ENCODE measurements around the gene LRRC3B. TPM values are rescaled to one million over a fixed set of nuclear protein-coding genes. Genes with fewer than 3 reads are reported as not detected.

The LRRC3B gene
- total RNA-seq, 2 experiments from 2014 or later = not detected

GRCh38 chr3:26630669-26631389 is 8.3 kb downstream of the LRRC3B start:
- Histone ChIP-seq H4K20me1 (ENCODE audit: insufficient read depth, low read length) (no peaks in the 10 kb centered on the region), H3K27ac (ENCODE audit: low read depth, low read length, poor library complexity, severe bottlenecking) (no peak overlapping the region), H3K9me2 (ENCODE audit: insufficient read depth, low read length) (no peaks in the 10 kb centered on the region), H3K4me1 (ENCODE audit: insufficient read depth, low read length, poor library complexity, severe bottlenecking) (no peaks in the 10 kb centered on the region), H3K4me3 (ENCODE audit: low read depth, low read length, poor library complexity, severe bottlenecking) (no peak overlapping the region), H3K9me3 (ENCODE audit: low read length) (no peaks in the 10 kb centered on the region), H3K79me2 (ENCODE audit: insufficient read depth, low read depth, low read length) (no peaks in the 10 kb centered on the region), H3K4me2 (ENCODE audit: low read length) (no peak overlapping the region), H2AFZ (ENCODE audit: low read length) (no peak overlapping the region), H3K36me3 (ENCODE audit: insufficient read depth, low read length) (no peaks in the 10 kb centered on the region)
- POLR2A ChIA-PET = no interaction called here
- TF ChIP-seq EZH2phosphoT487 (IDR thresholded peaks at IDR 0.05; ENCODE audit: borderline replicate concordance, low read depth, low read length) (no peak), CTCF (conservative IDR thresholded peaks at IDR 0.05; ENCODE audit: low read length) (no peak)
- intact Hi-C loops (cut with micrococcal nuclease; ENCODE audit: unreplicated experiment) = no loop called here
- CTCF ChIA-PET (ENCODE audit: unreplicated experiment) = no interaction called here
- DNase-seq (ENCODE audit: low spot score) = no peak
- no TSS peak for BruUV-seq (replicated peaks)

- BruUV-seq (replicated peaks) = no TSS peak
- ChIA-PET POLR2A (no interaction called here), CTCF (ENCODE audit: unreplicated experiment) (no interaction called here)
- H3K27ac ChIP-seq (ENCODE audit: low read depth, low read length, poor library complexity, severe bottlenecking) = no peak overlapping the region
- H3K4me3 ChIP-seq (ENCODE audit: low read depth, low read length, poor library complexity, severe bottlenecking) = no peak overlapping the region
- TF ChIP-seq EZH2phosphoT487 (IDR thresholded peaks at IDR 0.05; ENCODE audit: borderline replicate concordance, low read depth, low read length) = no peak
- no peaks in the 10 kb centered on the region for H3K79me2 ChIP-seq (ENCODE audit: insufficient read depth, low read depth, low read length)
- no peaks in the 10 kb centered on the region for H3K4me1 ChIP-seq (ENCODE audit: insufficient read depth, low read length, poor library complexity, severe bottlenecking)
- intact Hi-C loops (cut with micrococcal nuclease; ENCODE audit: unreplicated experiment) = no loop called here
- no peaks in the 10 kb centered on the region for H4K20me1 ChIP-seq (ENCODE audit: insufficient read depth, low read length)
- H3K9me3 ChIP-seq (ENCODE audit: low read length) = no peaks in the 10 kb centered on the region
- DNase-seq (ENCODE audit: low spot score) = no peak
- H3K4me2 ChIP-seq (ENCODE audit: low read length) = no peak overlapping the region
- no peak overlapping the region for H2AFZ ChIP-seq (ENCODE audit: low read length)
- H3K9me2 ChIP-seq (ENCODE audit: insufficient read depth, low read length) = no peaks in the 10 kb centered on the region
- H3K36me3 ChIP-seq (ENCODE audit: insufficient read depth, low read length) = no peaks in the 10 kb centered on the region
These were observed 8.8 kb downstream of the LRRC3B start for GRCh38 chr3:26631390-26631738.

GRCh38 chr3:26634601-26635000 is 12.0 kb downstream of the LRRC3B start:
- intact Hi-C loops (cut with micrococcal nuclease; ENCODE audit: unreplicated experiment) = no loop called here
- no peak for TF ChIP-seq CTCF (conservative IDR thresholded peaks at IDR 0.05; ENCODE audit: low read length)
- TF ChIP-seq EZH2phosphoT487 (IDR thresholded peaks at IDR 0.05; ENCODE audit: borderline replicate concordance, low read depth, low read length) = no peak
- H3K36me3 ChIP-seq (ENCODE audit: insufficient read depth, low read length) = no peaks in the 10 kb centered on the region
- H3K4me2 ChIP-seq (ENCODE audit: low read length) = no peak overlapping the region
- H3K79me2 ChIP-seq (ENCODE audit: insufficient read depth, low read depth, low read length) = no peaks in the 10 kb centered on the region
- H3K4me1 ChIP-seq (ENCODE audit: insufficient read depth, low read length, poor library complexity, severe bottlenecking) = no peaks in the 10 kb centered on the region
- no peak for DNase-seq (ENCODE audit: low spot score)
- BruUV-seq (replicated peaks) = no TSS peak
- POLR2A ChIA-PET = no interaction called here
- H4K20me1 ChIP-seq (ENCODE audit: insufficient read depth, low read length) = no peaks in the 10 kb centered on the region
- no peaks in the 10 kb centered on the region for H3K9me3 ChIP-seq (ENCODE audit: low read length)
- no peak overlapping the region for H3K4me3 ChIP-seq (ENCODE audit: low read depth, low read length, poor library complexity, severe bottlenecking)
- CTCF ChIA-PET (ENCODE audit: unreplicated experiment) = no interaction called here
- H2AFZ ChIP-seq (ENCODE audit: low read length) = no peak overlapping the region
- H3K27ac ChIP-seq (ENCODE audit: low read depth, low read length, poor library complexity, severe bottlenecking) = no peak overlapping the region
- no peaks in the 10 kb centered on the region for H3K9me2 ChIP-seq (ENCODE audit: insufficient read depth, low read length)

Measured in OCI-LY7 (cell line).